H9 (cell line): ENCODE data around the gene SULF2. TPM values are rescaled to one million over a fixed set of nuclear protein-coding genes. Genes with fewer than 3 reads are reported as not detected.

Source experiments
- DNase-seq: peaks from one replicate; pipeline ENCODE4 v3.0.0-alpha.2; 2017
- H2AFZ ChIP-seq: one replicate; pipeline ENCODE4 v1.6.1; 2013; ENCODE audit warnings: mild to moderate bottlenecking, low read length, control low read depth, moderate library complexity
- H2AK5ac ChIP-seq: 2 replicates; pipeline ENCODE4 v1.6.1; 2013; ENCODE audit warnings: low read length, control low read depth, mixed read lengths; ENCODE audit not compliant: insufficient read length
- H2BK120ac ChIP-seq: one replicate; pipeline ENCODE4 v1.6.1; 2013; ENCODE audit warnings: low read depth, mild to moderate bottlenecking, low read length, control low read depth, inconsistent platforms; ENCODE audit not compliant: poor library complexity, severe bottlenecking
- H2BK12ac ChIP-seq: 2 replicates; pipeline ENCODE4 v1.6.1; 2013; ENCODE audit warnings: low read length, control low read depth, mixed read lengths, low read depth; ENCODE audit not compliant: insufficient read length
- H2BK15ac ChIP-seq: 2 replicates; pipeline ENCODE4 v1.6.1; 2013; ENCODE audit warnings: low read depth, low read length, control low read depth
- H2BK20ac ChIP-seq: one replicate; pipeline ENCODE4 v1.6.1; 2013; ENCODE audit warnings: low read depth, mild to moderate bottlenecking, low read length, control low read depth, inconsistent platforms; ENCODE audit not compliant: poor library complexity, severe bottlenecking
- H2BK5ac ChIP-seq: 2 replicates; pipeline ENCODE4 v1.6.1; 2013; ENCODE audit warnings: low read length, control low read depth, mixed read lengths; ENCODE audit not compliant: insufficient read length
- H3K14ac ChIP-seq: 2 replicates; pipeline ENCODE4 v1.6.1; 2013; ENCODE audit warnings: low read length, control low read depth; ENCODE audit not compliant: insufficient read depth
- H3K18ac ChIP-seq: 2 replicates; pipeline ENCODE4 v1.6.1; 2013; ENCODE audit warnings: low read depth, mild to moderate bottlenecking, mixed read lengths, low read length, control low read depth; ENCODE audit not compliant: insufficient read length
- H3K23ac ChIP-seq: 2 replicates; pipeline ENCODE4 v1.6.1; 2013; ENCODE audit warnings: low read length, control low read depth, mixed read lengths, low read depth; ENCODE audit not compliant: insufficient read length
- H3K23me2 ChIP-seq: 2 replicates; pipeline ENCODE4 v1.6.1; 2013; ENCODE audit warnings: low read depth, mild to moderate bottlenecking, mixed read lengths, low read length, control low read depth; ENCODE audit not compliant: insufficient read length, poor library complexity, severe bottlenecking
- H3K27ac ChIP-seq: 2 replicates; pipeline ENCODE4 v1.5.1; 2013; ENCODE audit warnings: low read length, control low read depth, mixed read lengths, low read depth; ENCODE audit not compliant: insufficient read length
- H3K27me3 ChIP-seq: 2 replicates; pipeline ENCODE4 v1.6.1; 2013; ENCODE audit warnings: low read length, control low read depth, inconsistent platforms; ENCODE audit not compliant: insufficient read depth
- H3K4ac ChIP-seq: 2 replicates; pipeline ENCODE4 v1.6.1; 2013; ENCODE audit warnings: low read depth, mild to moderate bottlenecking, control low read depth, inconsistent platforms, low read length, moderate library complexity
- H3K4me1 ChIP-seq: 2 replicates; pipeline ENCODE4 v1.6.1; 2013; ENCODE audit warnings: low read length, control low read depth, inconsistent platforms; ENCODE audit not compliant: insufficient read depth
- H3K4me2 ChIP-seq: 2 replicates; pipeline ENCODE4 v1.6.1; 2013; ENCODE audit warnings: low read length, control low read depth, mixed read lengths; ENCODE audit not compliant: insufficient read length, insufficient read depth
- H3K56ac ChIP-seq: 2 replicates; pipeline ENCODE4 v1.6.1; 2013; ENCODE audit warnings: low read depth, mild to moderate bottlenecking, mixed read lengths, low read length, control low read depth; ENCODE audit not compliant: insufficient read length
- H3K79me1 ChIP-seq: 2 replicates; pipeline ENCODE4 v1.6.1; 2013; ENCODE audit warnings: low read depth, mild to moderate bottlenecking, moderate library complexity, low read length, control low read depth, inconsistent platforms; ENCODE audit not compliant: insufficient read depth, poor library complexity, severe bottlenecking
- H3K79me2 ChIP-seq: 2 replicates; pipeline ENCODE4 v1.6.1; 2013; ENCODE audit warnings: low read length, control low read depth, inconsistent platforms; ENCODE audit not compliant: insufficient read depth
- H3K9ac ChIP-seq: 2 replicates; pipeline ENCODE4 v1.6.1; 2013; ENCODE audit warnings: low read length, control low read depth, mixed read lengths; ENCODE audit not compliant: insufficient read length; ENCODE audit errors: extremely low read depth
- H3K9me3 ChIP-seq: one replicate; pipeline ENCODE4 v1.6.1; 2013; ENCODE audit warnings: low read depth, low read length, inconsistent platforms; ENCODE audit not compliant: control insufficient read depth
- H3T11ph ChIP-seq: one replicate; pipeline ENCODE4 v1.6.1; 2013; ENCODE audit warnings: mild to moderate bottlenecking, low read length, control low read depth, inconsistent platforms
- H4K20me1 ChIP-seq: one replicate; pipeline ENCODE4 v1.6.1; 2013; ENCODE audit not compliant: control insufficient read depth, insufficient read length, insufficient read depth
- H4K5ac ChIP-seq: 2 replicates; pipeline ENCODE4 v1.6.1; 2013; ENCODE audit warnings: low read depth, mild to moderate bottlenecking, mixed read lengths, low read length, control low read depth; ENCODE audit not compliant: insufficient read length
- H4K8ac ChIP-seq: replicated peaks from 2 replicates; pipeline ENCODE4 v1.6.1; 2013; ENCODE audit warnings: low read length, control low read depth, mixed read lengths, low read depth; ENCODE audit not compliant: insufficient read length
- H4K91ac ChIP-seq: 2 replicates; pipeline ENCODE4 v1.6.1; 2013; ENCODE audit warnings: low read depth, mild to moderate bottlenecking, moderate library complexity, mixed read lengths, low read length, control low read depth; ENCODE audit not compliant: insufficient read length
- H3K27ac Mint-ChIP-seq, 3 experiments: 2 replicates in 2 of 3; 3 replicates in 1 of 3; pipeline ENCODE4 v1.8.0; 2020 to 2021; ENCODE audit warnings: mixed read lengths in 3 of 3, mild to moderate bottlenecking in 1 of 3, moderate library complexity in 1 of 3
- H3K27me3 Mint-ChIP-seq: 2 replicates; pipeline ENCODE4 v1.8.0; 2021; ENCODE audit warnings: low read depth, mild to moderate bottlenecking, moderate library complexity, mixed read lengths
- H3K36me3 Mint-ChIP-seq, 3 experiments: 2 replicates in 2 of 3; 3 replicates in 1 of 3; pipeline ENCODE4 v1.8.0; 2020 to 2021; ENCODE audit warnings: low read depth in 3 of 3, mixed read lengths in 3 of 3; ENCODE audit not compliant: insufficient read depth in 1 of 3
- H3K4me1 Mint-ChIP-seq, 2 experiments: 2 replicates each; pipeline ENCODE4 v1.8.0; 2020; ENCODE audit warnings: mixed read lengths in 2 of 2
- H3K4me3 Mint-ChIP-seq, 2 experiments: 2 replicates in 1 of 2; 3 replicates in 1 of 2; pipeline ENCODE4 v1.8.0; 2020 to 2021; ENCODE audit warnings: mild to moderate bottlenecking in 2 of 2, mixed read lengths in 2 of 2, moderate library complexity in 1 of 2
- H3K9me3 Mint-ChIP-seq, 2 experiments: 2 replicates in 1 of 2; 3 replicates in 1 of 2; pipeline ENCODE4 v1.8.0; 2020; ENCODE audit warnings: mild to moderate bottlenecking in 2 of 2, mixed read lengths in 2 of 2, moderate library complexity in 1 of 2
- WGBS: extraction: QIAGEN DNeasy Blood & Tissue Kit; methylation state at CpG from one replicate; pipeline ENCODE4 v1.1.7; 2013; ENCODE audit warnings: missing lambda C conversion rate, low lambda C conversion rate, mixed read lengths; ENCODE audit not compliant: insufficient read length; ENCODE audit errors: extremely low coverage; 5-methylcytosine and 5-hydroxymethylcytosine counted together
- total RNA-seq: library from RNA; stranded (reverse); gene quantifications from 2 replicates; pipeline ENCODE4 v1.2.1, GENCODE V29; 2021
- TF ChIP-seq, protein P1 (sequence below): fragments of 200-600 bp; sonication (generic); conservative IDR thresholded peaks from 3 replicates; pipeline ENCODE4 v1.8.0; 2021; ENCODE audit warnings: antibody characterized with exemption, mild to moderate bottlenecking

SULF2 gene
- total RNA-seq, 1 experiment from 2014 or later: 31.2 TPM

DNA sequence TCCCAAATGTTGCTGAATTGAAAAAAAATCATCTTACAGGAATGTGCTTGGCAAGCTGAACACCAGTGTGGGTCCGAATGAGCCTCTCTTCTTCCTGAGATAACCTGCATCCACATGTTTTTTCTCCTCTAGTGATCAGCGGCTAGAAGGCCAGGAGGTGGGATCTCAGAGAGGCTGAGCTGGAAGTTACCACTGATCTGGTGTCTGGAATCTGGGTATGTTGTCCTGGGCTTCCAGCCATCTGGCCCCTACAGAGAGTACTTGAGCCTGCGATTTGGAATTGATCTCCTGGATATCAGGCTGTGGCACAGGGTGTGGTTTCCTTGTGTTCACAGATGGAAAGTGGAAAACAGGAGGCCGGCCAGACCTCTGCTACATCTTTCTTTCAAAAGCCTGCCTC lies 35.9 kb downstream of the SULF2 start:
- Histone ChIP-seq H3K4ac (no peak overlapping the region), H3K79me2 (no peaks in the 10 kb centered on the region), H4K20me1 (no peaks in the 10 kb centered on the region), H3K23me2 (no peaks in the 10 kb centered on the region), H3K56ac (no peak overlapping the region), H3K18ac (no peak overlapping the region), H2BK5ac (no peak overlapping the region), H2BK15ac (no peak overlapping the region), H3K4me2 (no peak overlapping the region), H3K4me1 (no peaks in the 10 kb centered on the region), H4K5ac (no peak overlapping the region), H3K14ac (no peak overlapping the region), H3K23ac (no peak overlapping the region), H3T11ph (no peak overlapping the region), H3K27me3 (no peaks in the 10 kb centered on the region), H4K8ac (no peak overlapping the region), H2BK20ac (no peak overlapping the region), H2BK12ac (no peak overlapping the region), H3K9me3 (no peaks in the 10 kb centered on the region), H2AFZ (no peak overlapping the region), H3K9ac (no peak overlapping the region), H4K91ac (no peak overlapping the region), H3K27ac (no peak overlapping the region), H2AK5ac (no peak overlapping the region), H3K79me1 (no peaks in the 10 kb centered on the region), H2BK120ac (no peak overlapping the region)
- no peak for DNase-seq
- no peaks in the 10 kb centered on the region for H3K9me3 Mint-ChIP-seq
- no peak overlapping the region for H3K4me3 Mint-ChIP-seq
- WGBS: no CpG with 5 or more reads among the region's 4 CpGs
- peaks cover 7 to 8% of the 10 kb centered on the region in 2 experiments for H3K4me1 Mint-ChIP-seq
- H3K27ac Mint-ChIP-seq: no peak overlapping the region
- H3K36me3 Mint-ChIP-seq: no peaks in the 10 kb centered on the region
- TF ChIP-seq, protein P1, sequence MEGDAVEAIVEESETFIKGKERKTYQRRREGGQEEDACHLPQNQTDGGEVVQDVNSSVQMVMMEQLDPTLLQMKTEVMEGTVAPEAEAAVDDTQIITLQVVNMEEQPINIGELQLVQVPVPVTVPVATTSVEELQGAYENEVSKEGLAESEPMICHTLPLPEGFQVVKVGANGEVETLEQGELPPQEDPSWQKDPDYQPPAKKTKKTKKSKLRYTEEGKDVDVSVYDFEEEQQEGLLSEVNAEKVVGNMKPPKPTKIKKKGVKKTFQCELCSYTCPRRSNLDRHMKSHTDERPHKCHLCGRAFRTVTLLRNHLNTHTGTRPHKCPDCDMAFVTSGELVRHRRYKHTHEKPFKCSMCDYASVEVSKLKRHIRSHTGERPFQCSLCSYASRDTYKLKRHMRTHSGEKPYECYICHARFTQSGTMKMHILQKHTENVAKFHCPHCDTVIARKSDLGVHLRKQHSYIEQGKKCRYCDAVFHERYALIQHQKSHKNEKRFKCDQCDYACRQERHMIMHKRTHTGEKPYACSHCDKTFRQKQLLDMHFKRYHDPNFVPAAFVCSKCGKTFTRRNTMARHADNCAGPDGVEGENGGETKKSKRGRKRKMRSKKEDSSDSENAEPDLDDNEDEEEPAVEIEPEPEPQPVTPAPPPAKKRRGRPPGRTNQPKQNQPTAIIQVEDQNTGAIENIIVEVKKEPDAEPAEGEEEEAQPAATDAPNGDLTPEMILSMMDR: no peak
- H3K27me3 Mint-ChIP-seq: no peaks in the 10 kb centered on the region
